ENCODE data around the gene CREBBP.

DNA sequence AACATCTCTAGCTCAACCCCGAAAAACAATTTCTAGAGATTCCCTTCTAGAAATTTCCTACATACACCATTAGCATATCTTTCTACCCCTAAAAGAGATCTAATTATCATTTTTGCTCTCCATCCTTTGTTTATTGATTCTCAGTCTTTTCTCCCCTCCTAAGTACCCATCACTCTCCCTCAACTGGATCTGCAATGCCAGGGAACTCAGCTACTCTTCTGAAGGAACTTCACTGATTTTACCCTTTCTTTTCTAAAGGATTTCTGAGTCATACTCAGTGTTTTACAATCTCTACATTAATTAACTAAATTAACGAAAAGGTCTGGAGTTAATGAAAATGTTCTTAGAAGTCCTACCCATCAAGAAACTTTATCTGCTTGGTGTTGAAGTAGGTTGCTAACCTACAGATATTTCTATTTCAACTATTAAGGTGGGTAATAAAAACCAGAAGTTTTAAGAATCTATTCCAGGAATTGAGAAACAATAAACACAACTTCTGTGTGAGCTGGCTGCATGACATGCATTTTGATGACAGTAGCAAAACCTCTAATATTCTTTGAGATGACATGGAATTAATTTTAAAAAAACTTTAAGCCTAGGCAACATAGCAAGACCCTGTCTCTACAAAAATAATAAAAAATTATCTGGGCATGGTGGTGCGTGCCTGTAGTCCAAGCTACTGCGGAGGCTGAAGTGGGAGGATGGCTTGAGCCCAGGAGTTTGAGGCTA, 13.6 kb downstream of the CREBBP start:
- TF ChIP-seq, protein P1, sequence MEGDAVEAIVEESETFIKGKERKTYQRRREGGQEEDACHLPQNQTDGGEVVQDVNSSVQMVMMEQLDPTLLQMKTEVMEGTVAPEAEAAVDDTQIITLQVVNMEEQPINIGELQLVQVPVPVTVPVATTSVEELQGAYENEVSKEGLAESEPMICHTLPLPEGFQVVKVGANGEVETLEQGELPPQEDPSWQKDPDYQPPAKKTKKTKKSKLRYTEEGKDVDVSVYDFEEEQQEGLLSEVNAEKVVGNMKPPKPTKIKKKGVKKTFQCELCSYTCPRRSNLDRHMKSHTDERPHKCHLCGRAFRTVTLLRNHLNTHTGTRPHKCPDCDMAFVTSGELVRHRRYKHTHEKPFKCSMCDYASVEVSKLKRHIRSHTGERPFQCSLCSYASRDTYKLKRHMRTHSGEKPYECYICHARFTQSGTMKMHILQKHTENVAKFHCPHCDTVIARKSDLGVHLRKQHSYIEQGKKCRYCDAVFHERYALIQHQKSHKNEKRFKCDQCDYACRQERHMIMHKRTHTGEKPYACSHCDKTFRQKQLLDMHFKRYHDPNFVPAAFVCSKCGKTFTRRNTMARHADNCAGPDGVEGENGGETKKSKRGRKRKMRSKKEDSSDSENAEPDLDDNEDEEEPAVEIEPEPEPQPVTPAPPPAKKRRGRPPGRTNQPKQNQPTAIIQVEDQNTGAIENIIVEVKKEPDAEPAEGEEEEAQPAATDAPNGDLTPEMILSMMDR (IDR thresholded peaks at IDR 0.05) = no peak
- TF ChIP-seq ZFX (IDR thresholded peaks at IDR 0.05; ENCODE audit: borderline replicate concordance) = no peak
